Lower leg skin (tissue), 3 donors: ENCODE data around the gene SPTLC2.

ENCODE experiments used
- CTCF ChIP-seq, 3 donors: fragments of 450-650 bp; IDR thresholded peaks; one replicate each; pipeline ENCODE4 v1.5.1; 2016; ENCODE audit warnings: antibody characterized with exemption in 3 of 3, mild to moderate bottlenecking in 3 of 3, moderate library complexity in 2 of 3
- POLR2A ChIP-seq, 2 donors: fragments of 450-650 bp; IDR thresholded peaks; one replicate each; pipeline ENCODE4 v1.6.1; 2016 to 2017; ENCODE audit warnings: antibody characterized with exemption in 2 of 2, mild to moderate bottlenecking in 1 of 2, moderate library complexity in 1 of 2

DNA sequence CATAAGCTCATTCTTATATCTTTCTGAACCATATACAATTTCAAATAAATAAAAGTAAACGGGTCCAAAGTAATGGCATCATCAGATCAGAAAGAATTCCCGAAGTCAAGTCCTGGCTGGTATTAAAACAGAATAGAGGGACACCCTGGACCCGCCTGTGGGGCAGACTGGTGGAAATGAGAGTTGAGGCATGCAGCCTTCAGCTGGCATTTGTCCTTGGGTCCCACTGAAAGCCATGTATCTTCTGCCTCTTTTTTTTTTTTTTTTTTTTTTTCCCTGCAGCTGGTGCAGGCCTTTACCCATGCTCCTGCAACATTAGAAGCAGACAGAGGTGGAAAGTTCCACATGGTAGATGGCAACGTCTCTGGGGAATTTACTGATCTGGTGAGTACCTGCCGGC, 148.6 kb downstream of the SPTLC2 start:
- no peak for TF ChIP-seq POLR2A (IDR thresholded peaks at IDR 0.05)
- TF ChIP-seq CTCF (IDR thresholded peaks at IDR 0.05) = no peak
